IMR-90 (cell line): ENCODE results near the gene TRIP11. TPM values are rescaled to one million over a fixed set of nuclear protein-coding genes. Genes with fewer than 3 reads are reported as not detected.
A peak's percentile ranks its signal among the peaks of the same experiment; 100 is the strongest.

Source experiments
- ATAC-seq: fragments of 200-7000 bp; cut with Tn5 transposase; 2 replicates; pipeline ENCODE4 v1.9.1; 2020; ENCODE audit warnings: low read depth, mild to moderate bottlenecking, moderate library complexity
- BruUV-seq: library from RNA; stranded (reverse); fragments of 400-500 nt; replicated peaks from 2 replicates; lab custom pipeline; 2021; lab: Mats Ljungman, UMichigan
- CTCF ChIA-PET: fragments of 300-600 bp; formaldehyde crosslinking; extraction: SDS; loops from one replicate; lab custom pipeline; 2021; ENCODE audit warnings: antibody characterized with exemption; lab: Yijun Ruan, JAX
- POLR2A ChIA-PET: fragments of 300-600 bp; sonication (Branson Sonifier 250); formaldehyde crosslinking; loops from one replicate; lab custom pipeline; 2022; ENCODE audit warnings: antibody characterized with exemption; ENCODE audit not compliant: unreplicated experiment; lab: Charles Lee
- DNase-seq: peaks from one replicate; pipeline ENCODE4 v3.0.0; 2013
- H2AFZ ChIP-seq: replicated peaks from 2 replicates; pipeline ENCODE3; 2013; ENCODE audit warnings: low read length, mild to moderate bottlenecking; ENCODE audit not compliant: poor library complexity
- H2AK5ac ChIP-seq: 2 replicates; pipeline ENCODE4 v1.6.1; 2013; ENCODE audit warnings: low read depth, low read length, inconsistent platforms
- H2AK9ac ChIP-seq: replicated peaks from 2 replicates; pipeline ENCODE3; 2013; ENCODE audit warnings: mild to moderate bottlenecking, low read depth, low read length, moderate library complexity; ENCODE audit not compliant: poor library complexity
- H2BK120ac ChIP-seq: 2 replicates; pipeline ENCODE4 v1.6.1; 2013; ENCODE audit warnings: low read depth, low read length, inconsistent platforms
- H2BK15ac ChIP-seq: 3 replicates; pipeline ENCODE4 v1.6.1; 2013; ENCODE audit warnings: low read depth, low read length, inconsistent platforms
- H2BK20ac ChIP-seq: 2 replicates; pipeline ENCODE4 v1.6.1; 2013; ENCODE audit warnings: low read depth, mild to moderate bottlenecking, inconsistent platforms, low read length, moderate library complexity
- H2BK5ac ChIP-seq: 2 replicates; pipeline ENCODE4 v1.6.1; 2013; ENCODE audit warnings: mild to moderate bottlenecking, low read depth, low read length, inconsistent platforms; ENCODE audit not compliant: poor library complexity, severe bottlenecking
- H3K14ac ChIP-seq: replicated peaks from 2 replicates; pipeline ENCODE4 v1.6.1; 2013; ENCODE audit warnings: low read depth, low read length, inconsistent platforms
- H3K18ac ChIP-seq: 2 replicates; pipeline ENCODE4 v1.6.1; 2013; ENCODE audit warnings: low read depth, low read length, control low read depth
- H3K23ac ChIP-seq: 2 replicates; pipeline ENCODE4 v1.6.1; 2013; ENCODE audit warnings: low read depth, low read length, inconsistent platforms
- H3K27ac ChIP-seq: 2 replicates; pipeline ENCODE4 v1.5.1; 2013; ENCODE audit warnings: mild to moderate bottlenecking, control low read depth, low read length; ENCODE audit not compliant: insufficient read depth
- H3K27me3 ChIP-seq: 2 replicates; pipeline ENCODE4 v1.6.1; 2013; ENCODE audit warnings: low read length; ENCODE audit not compliant: control insufficient read depth, insufficient read depth
- H3K36me3 ChIP-seq: 2 replicates; pipeline ENCODE4 v1.6.1; 2013; ENCODE audit warnings: low read length, mixed read lengths; ENCODE audit not compliant: control insufficient read depth, insufficient read depth
- H3K4ac ChIP-seq: 2 replicates; pipeline ENCODE4 v1.6.1; 2013; ENCODE audit warnings: low read depth, low read length, inconsistent platforms
- H3K4me1 ChIP-seq: 2 replicates; pipeline ENCODE4 v1.6.1; 2013; ENCODE audit warnings: low read length, mixed read lengths; ENCODE audit not compliant: control insufficient read depth, insufficient read depth
- H3K4me2 ChIP-seq: 2 replicates; pipeline ENCODE4 v1.6.1; 2013; ENCODE audit warnings: low read depth, mild to moderate bottlenecking, control low read depth, low read length, moderate library complexity
- H3K4me3 ChIP-seq: 2 replicates; pipeline ENCODE4 v1.5.1; 2013; ENCODE audit warnings: low read depth, mild to moderate bottlenecking, control low read depth, low read length, moderate library complexity; ENCODE audit not compliant: insufficient read depth
- H3K56ac ChIP-seq: 2 replicates; pipeline ENCODE4 v1.6.1; 2013; ENCODE audit warnings: low read length, inconsistent platforms; ENCODE audit not compliant: insufficient read depth; ENCODE audit errors: extremely low read depth
- H3K79me1 ChIP-seq, 2 experiments: 2 replicates each; pipeline ENCODE4 v1.6.1; 2013; ENCODE audit warnings: low read length in 2 of 2, inconsistent platforms in 1 of 2, low read depth in 1 of 2
- H3K9ac ChIP-seq: 2 replicates; pipeline ENCODE4 v1.6.1; 2013; ENCODE audit warnings: low read depth, low read length, control low read depth
- H3K9me1 ChIP-seq: 2 replicates; pipeline ENCODE4 v1.6.1; 2013; ENCODE audit warnings: low read length, inconsistent platforms; ENCODE audit not compliant: insufficient read depth
- H3K9me3 ChIP-seq: 2 replicates; pipeline ENCODE4 v1.6.1; 2013; ENCODE audit warnings: low read length; ENCODE audit not compliant: control insufficient read depth, insufficient read depth
- H4K20me1 ChIP-seq: 2 replicates; pipeline ENCODE4 v1.6.1; 2013; ENCODE audit warnings: low read length, inconsistent platforms; ENCODE audit not compliant: insufficient read depth
- H4K5ac ChIP-seq: 2 replicates; pipeline ENCODE4 v1.6.1; 2013; ENCODE audit warnings: mild to moderate bottlenecking, low read depth, low read length, control low read depth
- H4K8ac ChIP-seq, 2 experiments: 2 replicates each; pipeline ENCODE4 v1.6.1; 2013; ENCODE audit warnings: low read depth in 2 of 2, low read length in 2 of 2, control low read depth in 1 of 2, inconsistent platforms in 1 of 2
- H4K91ac ChIP-seq: 2 replicates; pipeline ENCODE4 v1.6.1; 2013; ENCODE audit warnings: low read depth, low read length, inconsistent platforms; ENCODE audit not compliant: insufficient read depth
- BHLHE40 ChIP-seq: fragments of 150-350 bp; IDR thresholded peaks from 2 replicates; pipeline ENCODE4 v1.6.1; 2016; ENCODE audit warnings: mild to moderate bottlenecking, low read depth, low read length
- CEBPB ChIP-seq: IDR thresholded peaks from 2 replicates; pipeline ENCODE4 v1.6.1; 2012; ENCODE audit warnings: low read depth, low read length, improper control_type of control experiment
- CHD1 ChIP-seq: IDR thresholded peaks from 2 replicates; pipeline ENCODE4 v1.6.1; 2012; ENCODE audit warnings: low read depth, low read length, improper control_type of control experiment
- CTCF ChIP-seq: conservative IDR thresholded peaks from 2 replicates; pipeline ENCODE4 v1.5.1; 2012; ENCODE audit warnings: mild to moderate bottlenecking, low read depth, low read length, improper control_type of control experiment
- ELK1 ChIP-seq: fragments of 150-350 bp; IDR thresholded peaks from 2 replicates; pipeline ENCODE4 v1.6.1; 2016; ENCODE audit warnings: low read depth, mild to moderate bottlenecking, low read length, moderate library complexity, borderline replicate concordance
- FOS ChIP-seq: fragments of 150-350 bp; IDR thresholded peaks from 2 replicates; pipeline ENCODE4 v1.6.1; 2016; ENCODE audit warnings: low read depth, low read length
- MAFK ChIP-seq: IDR thresholded peaks from 2 replicates; pipeline ENCODE4 v1.6.1; 2012; ENCODE audit warnings: low read depth, low read length, improper control_type of control experiment
- MAZ ChIP-seq: IDR thresholded peaks from 2 replicates; pipeline ENCODE4 v1.6.1; 2012; ENCODE audit warnings: low read depth, mild to moderate bottlenecking, low read length, improper control_type of control experiment, moderate library complexity, borderline replicate concordance
- MXI1 ChIP-seq: IDR thresholded peaks from 2 replicates; pipeline ENCODE4 v1.6.1; 2012; ENCODE audit warnings: low read depth, mild to moderate bottlenecking, low read length, moderate library complexity, borderline replicate concordance
- NFE2L2 ChIP-seq: fragments of 150-350 bp; IDR thresholded peaks from 2 replicates; pipeline ENCODE4 v1.6.1; 2016; ENCODE audit warnings: low read depth, mild to moderate bottlenecking, low read length
- POLR2A ChIP-seq: IDR thresholded peaks from 2 replicates; pipeline ENCODE4 v1.6.1; 2012; ENCODE audit warnings: mild to moderate bottlenecking, low read depth, low read length
- RAD21 ChIP-seq: IDR thresholded peaks from 2 replicates; pipeline ENCODE4 v1.6.1; 2012; ENCODE audit warnings: low read length, improper control_type of control experiment
- RCOR1 ChIP-seq: IDR thresholded peaks from 2 replicates; pipeline ENCODE4 v1.6.1; 2012; ENCODE audit warnings: mild to moderate bottlenecking, low read length, improper control_type of control experiment; ENCODE audit not compliant: insufficient replicate concordance
- RFX5 ChIP-seq: IDR thresholded peaks from 2 replicates; pipeline ENCODE4 v1.8.0; 2012; ENCODE audit warnings: low read depth, mild to moderate bottlenecking, low read length, moderate library complexity
- SMC3 ChIP-seq: fragments of 150-350 bp; IDR thresholded peaks from 2 replicates; pipeline ENCODE4 v1.6.1; 2016; ENCODE audit warnings: low read depth, mild to moderate bottlenecking, antibody characterized with exemption, low read length, moderate library complexity
- USF2 ChIP-seq: fragments of 150-350 bp; IDR thresholded peaks from 2 replicates; pipeline ENCODE4 v1.6.1; 2017; ENCODE audit warnings: mild to moderate bottlenecking, antibody characterized with exemption, low read length, low read depth
- WGBS, 2 experiments: methylation state at CpG; one replicate each; pipeline versions ENCODE4 v1.1.5 to v1.1.7; 2013; ENCODE audit warnings: missing lambda C conversion rate in 2 of 2; ENCODE audit not compliant: insufficient read length in 1 of 2; ENCODE audit errors: extremely low coverage in 2 of 2; 5-methylcytosine and 5-hydroxymethylcytosine counted together
- dilution Hi-C: fragments of 300-500 bp; cut with HindIII; formaldehyde crosslinking; loops from one replicate; pipeline ENCODE4 v1.14.3; 2018; ENCODE audit warnings: low sequenced_read_pairs; ENCODE audit not compliant: unreplicated experiment
- in situ Hi-C: fragments of 300-500 bp; cut with MboI; formaldehyde crosslinking; loops from 3 replicates; pipeline ENCODE4 v1.14.3; 2019; ENCODE audit warnings: low sequenced_read_pairs, inconsistent platforms, mixed read lengths
- intact Hi-C: fragments of 100-400 bp; cut with micrococcal nuclease; formaldehyde crosslinking; loops from 2 replicates; pipeline ENCODE4 v1.10.0; 2022
- polyA plus RNA-seq, 3 experiments: library from polyadenylated mRNA; depleted of rRNA; stranded (reverse); fragments of >200 nt; gene quantifications; 2 replicates each; pipeline ENCODE4 v1.2.3, GENCODE V29; 2012; ENCODE audit warnings: low replicate concordance in 1 of 3
- total RNA-seq: library from RNA; depleted of rRNA; stranded (reverse); fragments of >200 nt; gene quantifications from 2 replicates; pipeline ENCODE4 v1.2.3, GENCODE V29; 2012

Gene TRIP11
- total and polyA plus RNA-seq, 2 of the 4 experiments (the other 2 are of a cell fraction): 6.8 to 83.5 TPM

DNA sequence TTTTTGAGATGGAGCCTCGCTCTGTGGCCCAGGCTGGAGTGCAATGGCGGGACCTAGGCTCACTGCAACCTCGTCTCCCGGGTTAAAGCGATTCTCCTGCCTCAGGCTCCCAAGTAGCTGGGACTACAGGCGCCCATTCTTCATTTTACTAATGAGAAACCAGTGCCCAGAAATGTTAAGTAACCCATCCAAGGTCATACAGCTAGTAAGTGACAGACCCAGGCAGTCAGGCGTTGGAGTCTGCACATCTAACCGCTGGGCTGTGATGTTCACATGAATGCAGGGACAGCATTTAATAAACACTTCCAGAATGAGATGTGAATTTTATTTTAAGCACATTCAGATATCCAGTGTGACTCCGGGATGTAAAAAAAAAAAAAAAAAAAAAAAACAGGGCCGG is 1.3 kb upstream of the TRIP11 start:
- Histone ChIP-seq H4K8ac (peak overlapping the region; percentile 88 to 93; a peak in 3 of 4 replicates), H4K91ac (no peak overlapping the region), H3K79me1 (peaks cover 4 to 43% of the 10 kb centered on the region in 2 experiments; a peak in 3 of 4 replicates), H3K14ac (no peak overlapping the region), H2BK120ac (no peak overlapping the region), H2BK15ac (no peak overlapping the region), H3K4ac (0 out of 2 replicates have a peak overlapping the region, but pooled peaks have one; percentile 36), H3K36me3 (peaks cover 2% of the 10 kb centered on the region; the same call in 1 of the 2 replicates), H2BK20ac (no peak overlapping the region), H2AFZ (no peak overlapping the region), H2AK9ac (peak overlapping the region; percentile 47), H4K5ac (no peak overlapping the region), H3K27ac (no peak overlapping the region; the same call in 1 of the 2 replicates), H3K4me1 (peaks cover 7% of the 10 kb centered on the region), H2AK5ac (no peak overlapping the region), H2BK5ac (no peak overlapping the region), H3K4me2 (peak overlapping the region; percentile 45; the same call in 1 of the 2 replicates), H3K4me3 (no peak overlapping the region), H3K27me3 (no peaks in the 10 kb centered on the region), H4K20me1 (peaks cover 15% of the 10 kb centered on the region; the same call in 1 of the 2 replicates), H3K23ac (no peak overlapping the region), H3K18ac (no peak overlapping the region), H3K9me3 (peaks cover 4% of the 10 kb centered on the region; the same call in 1 of the 2 replicates), H3K56ac (no peak overlapping the region), H3K9me1 (peaks cover 3% of the 10 kb centered on the region; the same call in 1 of the 2 replicates), H3K9ac (peak overlapping the region; percentile 72; the same call in 1 of the 2 replicates)
- 92% methylated on average over 5 of the region's 10 CpGs; no CpG with 5 or more reads in 1 of the 2 experiments for WGBS, 2 experiments
- intact Hi-C loops (loop anchor here (2.0 kb wide), 1 partner anchor 66 kb away; the partner anchor contains the start of gene ATXN3), dilution Hi-C loops (no loop called here), in situ Hi-C loops (no loop called here)
- no peak for TF ChIP-seq SMC3
- TF ChIP-seq MAFK: no peak
- no peak for TF ChIP-seq RCOR1
- no peak for TF ChIP-seq RFX5
- no peak for TF ChIP-seq FOS
- TF ChIP-seq POLR2A: no peak
- TF ChIP-seq NFE2L2: no peak
- no peak for TF ChIP-seq RAD21
- TF ChIP-seq CHD1: no peak
- no peak for TF ChIP-seq BHLHE40
- TF ChIP-seq MAZ: no peak
- TF ChIP-seq ELK1: no peak
- TF ChIP-seq CEBPB: no peak
- TF ChIP-seq USF2: no peak
- TF ChIP-seq MXI1: no peak
- TF ChIP-seq CTCF: no peak
- BruUV-seq: no TSS peak
- ChIA-PET CTCF (no interaction called here), POLR2A (interaction anchor here (0.5 kb wide), 1 partner anchor 51 kb away, joined by 6 read pairs; no protein-coding TSS in a partner anchor)
- DNase-seq (no peak), ATAC-seq (no peak)
